Adrenal gland (tissue), 12 donors: ENCODE measurements around the gene TUBB2B. TPM values are rescaled to one million over a fixed set of nuclear protein-coding genes. Genes with fewer than 3 reads are reported as not detected.
A peak's percentile ranks its signal among the peaks of the same experiment; 100 is the strongest.

Experiments used
- DNase-seq, 7 donors: peaks; one replicate each; pipeline ENCODE4 v3.0.0-alpha.2; 2019 to 2020
- H3K27ac ChIP-seq, 5 donors: fragments of 200-600 bp; sonication (generic) in 4 of 5; 1 replicate in 3 of 5; 2 replicates in 2 of 5; pipeline versions ENCODE4 v1.5.1 to v1.8.0; 2016 to 2020; ENCODE audit warnings: mild to moderate bottlenecking in 1 of 5
- H3K27me3 ChIP-seq: fragments of 200-600 bp; 2 replicates; pipeline ENCODE4 v1.8.0; 2021
- H3K36me3 ChIP-seq, 2 donors: fragments of 200-600 bp; replicated peaks in 1 of 2; 1 replicate in 1 of 2; 2 replicates in 1 of 2; pipeline versions ENCODE4 v1.5.1 to v1.8.0; 2018 to 2022
- H3K4me1 ChIP-seq, 2 donors: fragments of 200-600 bp; replicated peaks in 1 of 2; 1 replicate in 1 of 2; 2 replicates in 1 of 2; pipeline versions ENCODE4 v1.5.1 to v1.8.0; 2018 to 2021
- H3K4me3 ChIP-seq, 4 donors: fragments of 200-600 bp; sonication (generic) in 3 of 4; one replicate each; pipeline ENCODE4 v1.5.1; 2016 to 2018
- H3K9me3 ChIP-seq, 3 donors: fragments of 200-600 bp; sonication (generic) in 1 of 3; replicated peaks in 1 of 3; 1 replicate in 2 of 3; 2 replicates in 1 of 3; pipeline versions ENCODE4 v1.5.1 to v1.8.0; 2016 to 2021
- CTCF ChIP-seq, 6 experiments: fragments of 450-650 bp in 4 of 6; fragments of 200-600 bp in 2 of 6; sonication (generic) in 1 of 6; IDR thresholded peaks; 1 replicate in 5 of 6; 2 replicates in 1 of 6; pipeline versions ENCODE4 v1.5.1 to v1.8.0; 2016 to 2021; ENCODE audit warnings: antibody characterized with exemption in 6 of 6, mild to moderate bottlenecking in 2 of 6, moderate library complexity in 1 of 6
- POLR2A ChIP-seq, 2 donors: fragments of 450-650 bp; IDR thresholded peaks; one replicate each; pipeline ENCODE4 v1.6.1; 2017; ENCODE audit warnings: antibody characterized with exemption in 2 of 2, mild to moderate bottlenecking in 2 of 2, moderate library complexity in 1 of 2
- WGBS, 4 donors: extraction: QIAGEN DNeasy Blood & Tissue Kit in 2 of 4; methylation state at CpG; one replicate each; pipeline versions ENCODE4 v1.1.5 to v1.1.7; 2013 to 2017; 5-methylcytosine and 5-hydroxymethylcytosine counted together
- intact Hi-C, 2 donors: fragments of 100-400 bp; cut with DNase I; formaldehyde crosslinking; loops; one replicate each; pipeline versions ENCODE4 v1.14.1 to v1.15.0; 2022 to 2023
- polyA plus RNA-seq, 3 donors: library from polyadenylated mRNA; stranded (reverse); fragments of 200-250 nt in 2 of 3; fragments of 350-450 nt in 1 of 3; fragmentation: Illumina TruSeq in 1 of 3; extraction: RNeasy Lipid Tissue Mini Kit (QIAGEN cat#74804) in 1 of 3; gene quantifications; one replicate each; pipeline ENCODE4 v1.2.3, GENCODE V29; 2013 to 2014
- total RNA-seq, 9 donors: library from RNA; depleted of rRNA in 4 of 9; stranded (reverse); fragments of >200 nt in 4 of 9; fragments of 120-200 nt in 1 of 9; fragmentation: NEBNext Ultra II Directional in 1 of 9; extraction: Animal tissue kit (Norgen Biotek cat#: 25700) in 1 of 9; gene quantifications; one replicate each; pipeline versions ENCODE4 v1.1.0 to v1.2.4, GENCODE V29; 2013 to 2023
- donor health status: healthy with polysubstance abuse.
- donor health status: Bipolar disorder and iron deficiency.
- donor health status: DM: yes; HTN: yes; CAD: no.
- donor health status: DM: no; HTN: no; CAD: no.
- donor health status: DM: no; HTN: no; CAD: no.
- donor health status: DM: yes; HTN: yes; CAD: no.

The TUBB2B gene
- total and polyA plus RNA-seq, 12 donors = 0.98 to 37.3 (median 2.1) TPM; not detected in 1

GRCh38 chr6:3258201-3258600 is 30.7 kb upstream of the TUBB2B start:
- H3K4me1 ChIP-seq = peaks cover 14 to 36% of the 10 kb centered on the region in 2 donors
- no peak for DNase-seq
- peak overlapping the region in 2 of 4 donors; percentile 91 to 94 for H3K4me3 ChIP-seq
- H3K27me3 ChIP-seq = no peaks in the 10 kb centered on the region
- H3K36me3 ChIP-seq = no peaks in the 10 kb centered on the region
- intact Hi-C loops = no loop called here
- peak overlapping the region in 3 of 5 donors; percentile 79 to 88 (median 86) for H3K27ac ChIP-seq
- no peaks in the 10 kb centered on the region for H3K9me3 ChIP-seq
- 48 to 60% (median 54%) methylated on average over 12 of the region's 12 CpGs for WGBS, 4 donors
- TF ChIP-seq CTCF (IDR thresholded peaks at IDR 0.05) (no peak), POLR2A (IDR thresholded peaks at IDR 0.05) (no peak)

GRCh38 chr6:3253597-3253961 is 26.1 kb upstream of the TUBB2B start:
- no peak overlapping the region for H3K4me3 ChIP-seq
- DNase-seq = no peak
- 95 to 100% (median 96%) methylated on average over 12 to 40 of the region's 40 CpGs for WGBS, 4 donors
- TF ChIP-seq CTCF (IDR thresholded peaks at IDR 0.05) (no peak), POLR2A (IDR thresholded peaks at IDR 0.05) (no peak)
- intact Hi-C loops = loop anchor here (5.0 kb wide), 1 partner anchor 126 kb away; no protein-coding TSS in a partner anchor
- peaks cover 0 to 14% of the 10 kb centered on the region in 2 donors for H3K4me1 ChIP-seq
- no peaks in the 10 kb centered on the region for H3K9me3 ChIP-seq
- H3K36me3 ChIP-seq = no peaks in the 10 kb centered on the region
- H3K27me3 ChIP-seq = no peaks in the 10 kb centered on the region
- no peak overlapping the region for H3K27ac ChIP-seq

- WGBS, 4 donors = 90 to 97% (median 95%) methylated on average over 19 to 22 of the region's 22 CpGs
- no peak overlapping the region for H3K27ac ChIP-seq
- intact Hi-C loops = loop anchor here (5.0 kb wide), 1 partner anchor 126 kb away; no protein-coding TSS in a partner anchor
- no peak overlapping the region for H3K4me3 ChIP-seq
- H3K9me3 ChIP-seq = no peaks in the 10 kb centered on the region
- no peaks in the 10 kb centered on the region for H3K36me3 ChIP-seq
- no peaks in the 10 kb centered on the region for H3K27me3 ChIP-seq
- TF ChIP-seq CTCF (IDR thresholded peaks at IDR 0.05) (no peak), POLR2A (IDR thresholded peaks at IDR 0.05) (no peak)
- DNase-seq = no peak
- peaks cover 0 to 14% of the 10 kb centered on the region in 2 donors for H3K4me1 ChIP-seq
Measured at GRCh38 chr6:3252861-3253596, 25.6 kb upstream of the TUBB2B start.

- H3K4me3 ChIP-seq = no peak overlapping the region
- whole genome bisulfite sequencing, 4 donors = 73 to 93% (median 86%) methylated on average over 10 of the region's 10 CpGs
- H3K27me3 ChIP-seq = no peaks in the 10 kb centered on the region
- TF ChIP-seq POLR2A (IDR thresholded peaks at IDR 0.05) (no peak), CTCF (IDR thresholded peaks at IDR 0.05) (no peak)
- no peaks in the 10 kb centered on the region for H3K9me3 ChIP-seq
- no peaks in the 10 kb centered on the region for H3K36me3 ChIP-seq
- DNase-seq = no peak
- intact Hi-C loops = loop anchor here (5.0 kb wide), 1 partner anchor 125 kb away; no protein-coding TSS in a partner anchor
- H3K4me1 ChIP-seq = peaks cover 0 to 19% of the 10 kb centered on the region in 2 donors
- no peak overlapping the region for H3K27ac ChIP-seq
Measured at GRCh38 chr6:3252369-3252768, 24.9 kb upstream of the TUBB2B start.
